GM18858 (cell line): Measurements from ENCODE around the gene DOK6.
A peak's percentile ranks its signal among the peaks of the same experiment; 100 is the strongest.

Source experiments
- ATAC-seq: cut with Tn5 transposase; IDR thresholded peaks from one replicate; pipeline ENCODE4 v1.9.1; 2021; ENCODE audit not compliant: unreplicated experiment

Gene DOK6

GRCh38 chr18:69680123-69680522 is 279.4 kb downstream of the DOK6 start:
- no peak for ATAC-seq

- ATAC-seq, result no peak
Observed at GRCh38 chr18:69683176-69683575, 282.5 kb downstream of the DOK6 start.

- no peak for ATAC-seq
Observed at GRCh38 chr18:69684789-69685188, 284.1 kb downstream of the DOK6 start.

- ATAC-seq, result no peak
Observed at GRCh38 chr18:69686861-69687260, 286.2 kb downstream of the DOK6 start.

- ATAC-seq, result no peak
Observed at GRCh38 chr18:69689121-69689759, 288.6 kb downstream of the DOK6 start.

- ATAC-seq, result peak; percentile 75
Observed at GRCh38 chr18:69691008-69691760, 290.5 kb downstream of the DOK6 start.

GRCh38 chr18:69697069-69697468 is 296.4 kb downstream of the DOK6 start:
- no peak for ATAC-seq

- no peak for ATAC-seq
Observed at GRCh38 chr18:69697689-69698088, 297.0 kb downstream of the DOK6 start.

- ATAC-seq, result no peak
Observed at GRCh38 chr18:69701305-69701704, 300.6 kb downstream of the DOK6 start.

GRCh38 chr18:69703461-69703860 is 302.8 kb downstream of the DOK6 start:
- no peak for ATAC-seq

- ATAC-seq, result no peak
Observed at GRCh38 chr18:69705987-69706386, 305.3 kb downstream of the DOK6 start.

GRCh38 chr18:69708844-69709243 is 308.2 kb downstream of the DOK6 start:
- no peak for ATAC-seq

GRCh38 chr18:69715191-69715795 is 314.6 kb downstream of the DOK6 start:
- ATAC-seq, result no peak

GRCh38 chr18:69717586-69717985 is 316.9 kb downstream of the DOK6 start:
- no peak for ATAC-seq

GRCh38 chr18:69718912-69719547 is 318.3 kb downstream of the DOK6 start:
- no peak for ATAC-seq

- ATAC-seq, result no peak
Observed at GRCh38 chr18:69720422-69720821, 319.7 kb downstream of the DOK6 start.

GRCh38 chr18:69723434-69723833 is 322.7 kb downstream of the DOK6 start:
- ATAC-seq, result no peak

GRCh38 chr18:69725009-69725408 is 324.3 kb downstream of the DOK6 start:
- no peak for ATAC-seq

GRCh38 chr18:69725855-69726508 is 325.3 kb downstream of the DOK6 start:
- no peak for ATAC-seq

GRCh38 chr18:69727912-69728572 is 327.4 kb downstream of the DOK6 start:
- ATAC-seq, result no peak

- ATAC-seq, result no peak
Observed at GRCh38 chr18:69730664-69731063, 330.0 kb downstream of the DOK6 start.
